ENCODE results near the gene TEX29.

Gene TEX29

DNA sequence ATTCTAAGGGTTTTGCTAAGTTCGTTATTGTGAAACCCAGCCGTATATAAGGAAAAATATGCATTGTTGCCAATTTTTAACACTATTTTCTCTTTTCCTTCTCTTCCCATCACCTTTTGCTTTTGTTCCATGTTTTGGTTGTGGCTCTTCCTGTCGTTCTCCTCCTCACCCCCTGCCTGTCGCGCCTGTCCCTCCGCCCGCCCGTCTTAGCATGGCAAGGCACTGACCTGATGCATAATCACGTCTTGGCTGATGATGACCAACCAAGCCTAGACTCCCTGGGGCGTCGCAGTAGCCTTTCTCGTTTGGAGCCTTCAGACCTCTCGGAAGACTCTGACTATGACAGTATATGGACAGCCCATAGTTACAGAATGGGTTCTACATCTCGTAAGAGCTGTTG, 28.5 kb upstream of the TEX29 start:
- DNase-seq (ENCODE audit: low read depth) = no peak

DNA sequence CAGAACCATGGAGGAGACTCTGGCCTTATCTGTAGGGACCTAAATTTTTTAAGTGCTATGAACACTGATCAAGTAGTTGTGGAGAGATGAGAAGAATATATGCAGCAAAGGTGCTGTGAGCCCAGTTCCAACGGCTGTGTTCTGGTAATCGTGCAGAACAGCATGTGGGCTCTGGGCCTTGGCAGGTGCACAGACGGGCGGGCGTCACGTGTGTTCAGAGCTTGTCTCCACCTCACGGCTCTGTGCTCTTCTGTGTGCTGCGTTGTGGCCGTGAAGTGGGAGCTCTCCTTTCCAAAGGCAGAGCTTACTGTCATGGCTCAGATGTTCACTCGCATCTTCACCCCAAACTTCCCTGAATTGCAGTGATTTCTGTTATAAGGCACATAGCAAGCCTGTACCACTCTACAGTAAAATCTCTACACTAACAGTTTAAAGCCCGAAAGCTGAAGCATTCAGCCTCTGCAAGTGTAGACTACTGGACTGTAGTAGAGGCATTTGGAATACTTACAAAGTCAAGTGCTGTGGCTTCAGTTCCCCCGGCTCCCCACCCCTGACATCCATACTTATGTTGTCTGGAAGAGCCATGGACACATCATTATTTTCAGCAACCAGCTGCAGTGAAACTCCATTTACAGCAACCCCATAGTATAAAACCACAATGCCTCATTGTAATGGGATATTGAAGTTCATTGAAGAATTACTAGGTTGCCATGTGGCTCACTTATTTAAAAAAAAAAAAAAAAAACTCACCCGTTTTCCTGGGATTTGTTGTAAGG, 27.5 kb upstream of the TEX29 start:
- no peak for DNase-seq (ENCODE audit: low read depth)

DNA sequence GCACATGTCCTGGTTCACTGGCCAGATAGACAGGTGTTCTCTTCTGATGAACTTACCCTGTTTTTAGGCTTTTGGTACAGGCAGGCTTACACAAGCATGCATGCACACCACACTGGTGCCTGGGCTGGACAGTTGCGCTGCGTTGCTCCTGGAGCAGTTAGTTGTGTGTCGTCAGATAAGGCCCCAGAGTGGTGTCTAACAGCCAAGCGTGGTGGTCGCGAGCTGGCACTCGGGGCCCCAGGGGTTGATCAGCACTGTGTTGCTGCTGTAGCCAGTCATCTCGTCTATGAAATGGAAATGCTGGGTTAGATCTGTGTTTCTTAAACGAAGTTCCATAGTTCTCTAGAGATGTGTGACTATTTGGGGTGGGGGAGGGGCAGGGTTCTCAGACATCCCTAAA, 24.6 kb upstream of the TEX29 start:
- DNase-seq (ENCODE audit: low read depth) = no peak

DNA sequence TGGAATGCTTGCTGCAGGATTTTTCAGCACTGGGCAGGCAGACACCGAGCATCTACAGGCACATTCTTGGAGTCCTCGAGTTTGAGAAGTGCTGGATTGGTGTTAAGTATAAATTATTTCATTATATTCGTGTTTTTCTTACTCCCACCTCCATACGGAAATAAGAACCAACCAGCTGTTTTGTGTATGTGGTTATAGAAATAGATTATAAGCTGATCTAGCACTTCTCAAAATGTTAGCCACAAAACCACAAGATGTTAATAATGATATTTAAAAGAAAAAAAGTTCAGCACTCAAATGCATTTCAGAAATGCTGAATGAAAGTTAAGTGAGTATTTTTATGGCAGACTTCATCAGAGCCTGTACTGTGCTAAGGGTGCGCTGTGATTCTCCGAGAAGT, 24.0 kb upstream of the TEX29 start:
- no peak for DNase-seq (ENCODE audit: low read depth)

DNA sequence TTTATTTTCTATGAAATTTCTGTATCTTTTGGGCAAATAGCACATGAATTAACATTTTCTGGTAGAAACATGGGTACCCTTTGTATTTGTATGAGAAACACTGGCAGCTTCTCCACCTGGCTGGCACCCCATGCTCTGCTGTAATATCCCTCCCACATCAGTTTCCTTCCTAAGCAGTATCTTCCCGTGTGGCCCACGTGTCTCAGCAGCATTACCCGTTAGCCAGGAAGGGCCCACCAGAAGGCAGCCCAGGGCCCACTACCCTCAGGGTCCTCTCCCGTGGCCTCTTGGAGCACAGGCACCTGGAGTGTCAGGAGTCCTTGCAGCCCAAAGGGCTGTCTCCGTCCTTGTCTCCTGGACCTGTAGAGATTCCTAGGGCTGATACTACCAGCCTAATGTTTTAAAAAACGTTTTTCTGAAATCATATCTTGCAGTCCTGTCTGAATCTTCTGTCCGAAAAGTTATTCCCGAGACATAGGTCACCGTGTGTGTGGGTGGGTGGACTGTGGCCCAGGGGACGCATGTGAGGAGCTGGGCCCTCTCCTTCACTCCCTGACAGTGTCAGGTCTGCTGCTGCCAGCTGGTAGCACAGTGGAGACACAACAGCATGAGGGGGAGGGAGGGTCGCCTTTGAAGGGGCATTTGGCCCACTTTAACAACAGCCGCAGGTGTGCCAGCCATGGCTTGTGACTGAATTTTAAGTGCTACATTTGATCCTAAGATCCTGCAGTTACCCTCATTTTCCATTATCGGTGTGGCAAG, 22.0 kb upstream of the TEX29 start:
- no peak for DNase-seq (ENCODE audit: low read depth)

DNA sequence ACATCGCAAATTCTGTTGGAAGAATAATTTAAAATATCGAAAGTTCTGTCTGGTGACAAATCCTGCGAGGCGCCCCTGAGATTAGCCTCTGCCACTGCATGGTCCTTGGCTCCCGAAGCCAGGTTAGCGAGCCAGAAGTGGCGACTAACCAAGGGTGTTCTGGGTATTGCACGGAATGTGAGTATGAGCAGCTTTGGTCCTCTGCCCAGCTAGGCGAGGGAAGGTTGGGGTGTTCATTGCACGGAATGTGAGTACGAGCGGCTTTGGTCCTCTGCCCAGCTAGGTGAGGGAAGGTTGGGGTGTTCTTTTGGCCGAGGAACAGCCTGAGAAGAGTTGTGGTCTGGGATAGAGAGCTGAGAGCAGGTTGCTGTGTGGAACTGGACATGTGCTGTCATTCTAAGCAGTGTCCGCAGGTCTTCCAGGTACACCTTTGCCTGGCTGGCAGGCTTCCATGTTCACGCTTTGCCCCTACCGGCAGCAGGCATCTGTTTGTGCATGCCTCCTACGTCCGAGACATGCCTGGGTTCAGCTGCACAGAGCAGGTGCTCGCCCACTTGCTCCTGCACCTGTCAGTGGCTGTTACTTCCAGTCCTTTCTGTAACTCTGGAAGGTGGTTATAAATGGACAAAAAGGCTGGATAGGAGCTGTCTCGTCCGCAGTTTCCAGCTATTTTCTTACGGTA, 18.3 kb upstream of the TEX29 start:
- DNase-seq (ENCODE audit: low read depth) = no peak

DNA sequence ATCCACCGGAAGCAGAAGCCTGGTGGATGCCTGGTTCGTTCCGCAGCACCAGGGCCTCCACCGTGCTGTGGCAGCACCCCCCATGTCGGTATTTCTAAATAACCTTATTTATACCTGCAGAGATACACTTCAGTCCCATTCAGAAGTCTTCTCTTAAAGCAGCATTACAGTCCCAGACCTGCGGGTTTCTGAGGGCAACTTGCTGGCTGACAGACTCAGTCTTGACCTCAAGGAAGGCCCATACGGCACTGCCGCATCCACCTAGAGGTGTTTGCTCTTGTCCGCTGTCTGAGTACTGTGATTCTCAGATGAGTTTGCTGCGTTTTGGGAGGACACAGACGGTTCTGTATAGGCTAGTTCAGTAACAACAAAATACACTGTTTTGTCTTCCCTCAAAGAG, 16.9 kb upstream of the TEX29 start:
- no peak for DNase-seq (ENCODE audit: low read depth)

DNA sequence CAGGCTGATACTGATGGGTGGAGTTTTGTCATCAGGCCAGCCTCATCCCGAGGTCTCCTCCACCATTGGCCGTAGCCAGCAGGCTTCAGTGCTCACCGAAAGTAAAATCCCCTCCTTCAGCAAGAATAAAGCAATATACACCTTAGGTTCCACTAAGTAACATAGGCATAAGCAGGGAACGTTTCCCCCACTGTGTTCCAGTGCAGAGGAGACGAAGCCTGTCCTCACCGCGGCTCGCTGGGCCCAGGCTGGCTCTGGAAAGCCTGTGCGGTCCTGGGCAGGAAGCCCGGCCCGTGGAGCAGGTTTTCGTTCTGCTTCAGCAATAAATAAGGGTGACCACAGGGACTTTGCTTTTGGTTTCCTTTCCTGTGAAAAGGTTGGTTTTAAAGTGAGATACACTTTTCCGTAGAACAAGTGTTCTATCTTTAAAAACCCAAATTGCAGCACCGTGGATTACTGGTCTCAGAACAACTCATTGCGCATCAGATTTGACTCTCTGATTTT, 16.3 kb upstream of the TEX29 start:
- DNase-seq (ENCODE audit: low read depth) = no peak

DNA sequence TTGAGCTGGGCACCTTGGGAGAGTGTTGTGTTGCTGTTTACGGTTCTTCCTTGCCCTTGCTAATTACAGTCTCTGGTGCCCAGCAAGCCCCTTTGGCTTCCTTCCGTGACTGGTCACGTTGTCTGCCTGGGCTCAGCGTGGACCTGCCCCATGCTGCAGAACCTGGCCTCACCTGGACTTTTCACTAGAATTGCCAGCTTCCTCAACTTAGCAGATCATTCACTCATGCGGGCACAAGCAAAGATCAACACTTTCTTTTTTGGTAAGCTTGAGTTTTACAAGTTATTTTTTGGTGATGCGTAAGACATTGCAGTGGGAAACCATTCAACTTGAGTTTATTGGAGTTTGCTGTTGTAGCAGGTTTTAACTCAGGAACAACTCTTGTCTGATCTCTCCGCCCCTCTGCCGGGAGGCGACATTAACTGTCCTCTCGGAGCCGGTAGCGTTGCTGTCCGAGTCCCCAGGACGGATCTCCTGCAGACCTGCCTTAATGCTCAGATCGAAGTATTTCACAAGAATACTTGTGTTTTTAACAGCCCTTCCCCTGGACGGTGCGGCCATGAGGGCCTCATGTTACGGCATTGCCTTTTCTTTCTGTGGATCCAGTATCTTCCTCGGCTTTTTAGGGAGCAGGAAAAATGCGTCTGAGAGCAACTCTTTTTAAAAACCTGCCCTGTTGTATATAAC, 15.7 kb upstream of the TEX29 start:
- no peak for DNase-seq (ENCODE audit: low read depth)

DNA sequence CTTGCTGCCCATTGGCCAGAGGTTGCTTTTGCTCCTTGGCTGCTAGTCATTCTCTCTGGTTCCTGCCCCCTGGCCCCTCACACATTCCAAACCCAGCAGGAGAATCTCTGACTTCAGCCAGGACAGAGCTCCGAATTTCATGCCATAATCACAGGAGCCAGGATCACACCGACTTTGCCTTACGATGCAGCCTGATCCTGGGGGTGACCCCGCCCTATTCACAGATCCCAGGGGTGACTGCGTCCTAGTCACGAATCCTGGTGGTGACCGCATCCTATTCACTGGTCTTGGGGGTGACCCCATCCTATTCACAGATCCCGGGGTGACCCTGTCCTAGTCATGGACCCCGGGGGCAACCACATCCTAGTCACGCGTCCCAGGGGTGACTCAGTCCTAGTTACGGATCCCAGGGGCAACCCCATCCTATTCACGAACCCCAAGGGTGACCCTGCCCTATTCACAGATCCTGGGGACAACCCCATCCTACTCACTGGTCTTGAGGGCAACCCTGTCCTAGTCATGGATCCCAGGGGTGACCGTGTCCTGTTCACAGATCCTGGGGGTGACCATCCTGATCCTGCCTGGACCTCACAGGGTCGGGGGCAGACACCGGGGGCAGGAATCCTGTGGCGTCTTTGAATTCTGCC, 7.4 kb upstream of the TEX29 start:
- no peak for DNase-seq (ENCODE audit: low read depth)

DNA sequence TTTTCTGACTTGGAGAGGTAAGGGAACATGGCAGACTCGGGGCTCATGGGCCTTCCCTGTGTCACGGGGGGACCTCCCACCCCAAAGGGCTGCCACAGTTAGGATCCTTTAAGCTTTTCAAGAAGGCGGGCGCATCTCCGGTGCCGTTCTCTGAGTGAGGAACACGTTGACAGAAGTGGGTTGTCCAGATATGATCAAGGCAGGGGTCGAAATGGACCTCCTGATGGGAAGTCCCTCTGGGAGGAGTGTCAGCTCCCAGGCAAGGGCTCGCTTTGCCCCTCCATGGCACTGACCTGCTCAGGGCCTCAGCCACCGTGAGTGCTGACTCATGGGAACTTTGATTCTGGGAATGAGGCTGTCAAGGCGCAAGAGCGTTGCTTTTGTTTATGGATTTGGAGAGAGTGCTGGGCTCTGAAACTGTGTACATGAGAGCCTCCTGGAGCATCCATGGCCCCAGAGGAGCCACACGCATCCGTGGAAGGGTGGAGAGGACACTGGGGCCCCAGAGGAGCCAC, 6.5 kb upstream of the TEX29 start:
- no peak for DNase-seq (ENCODE audit: low read depth)

DNA sequence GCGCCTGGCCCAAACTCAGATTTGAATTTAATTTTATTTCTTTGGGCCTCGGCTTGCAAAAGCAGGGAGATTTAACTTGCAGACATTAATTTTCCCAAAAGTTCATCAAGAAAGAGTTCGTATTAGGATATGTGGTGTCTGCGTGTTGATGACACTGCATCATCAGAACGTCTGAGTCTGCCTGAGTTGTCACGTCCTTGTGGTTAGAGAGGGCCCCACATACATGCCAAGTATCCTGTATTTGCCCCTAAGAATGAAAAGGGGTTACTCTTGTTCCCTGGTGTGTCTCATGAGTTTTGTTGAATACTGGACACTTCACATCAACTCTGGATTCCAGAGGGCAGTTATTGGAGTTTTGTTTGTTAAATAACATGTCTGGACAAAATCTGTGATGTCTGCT, 5.6 kb upstream of the TEX29 start:
- no peak for DNase-seq (ENCODE audit: low read depth)

DNA sequence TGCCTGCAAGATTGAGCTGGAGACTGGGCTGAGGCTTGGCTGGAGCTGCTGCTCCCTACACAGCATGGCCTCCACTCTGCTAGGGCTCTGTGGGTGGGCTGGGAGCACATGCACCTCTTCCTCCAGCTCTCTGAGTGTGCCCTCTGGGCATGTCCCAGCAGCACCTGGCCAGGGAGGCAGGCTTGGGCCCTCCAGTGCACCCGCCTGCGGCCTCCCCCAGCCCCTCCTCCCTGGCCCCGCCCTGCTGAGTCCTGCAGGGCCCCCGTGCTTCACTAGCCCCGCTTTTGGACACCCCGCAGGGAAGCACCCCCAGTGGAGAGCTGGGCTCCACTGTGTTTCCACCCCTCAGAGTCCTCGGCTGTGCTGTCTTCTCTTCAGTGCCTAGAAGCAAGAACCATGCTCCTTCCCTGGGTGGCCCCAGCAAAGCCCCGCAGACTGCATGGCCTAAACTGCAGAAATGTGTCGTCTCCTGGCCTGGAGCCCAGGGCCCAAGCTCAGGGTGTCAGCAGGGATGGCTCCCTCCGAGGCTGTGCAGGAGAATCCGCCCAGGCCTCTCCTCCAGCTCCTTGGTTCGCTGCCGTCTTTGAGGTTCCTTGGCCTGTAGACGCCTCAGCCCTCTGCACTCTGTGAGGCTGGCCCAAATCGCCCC, 5.0 kb upstream of the TEX29 start:
- no peak for DNase-seq (ENCODE audit: low read depth)

DNA sequence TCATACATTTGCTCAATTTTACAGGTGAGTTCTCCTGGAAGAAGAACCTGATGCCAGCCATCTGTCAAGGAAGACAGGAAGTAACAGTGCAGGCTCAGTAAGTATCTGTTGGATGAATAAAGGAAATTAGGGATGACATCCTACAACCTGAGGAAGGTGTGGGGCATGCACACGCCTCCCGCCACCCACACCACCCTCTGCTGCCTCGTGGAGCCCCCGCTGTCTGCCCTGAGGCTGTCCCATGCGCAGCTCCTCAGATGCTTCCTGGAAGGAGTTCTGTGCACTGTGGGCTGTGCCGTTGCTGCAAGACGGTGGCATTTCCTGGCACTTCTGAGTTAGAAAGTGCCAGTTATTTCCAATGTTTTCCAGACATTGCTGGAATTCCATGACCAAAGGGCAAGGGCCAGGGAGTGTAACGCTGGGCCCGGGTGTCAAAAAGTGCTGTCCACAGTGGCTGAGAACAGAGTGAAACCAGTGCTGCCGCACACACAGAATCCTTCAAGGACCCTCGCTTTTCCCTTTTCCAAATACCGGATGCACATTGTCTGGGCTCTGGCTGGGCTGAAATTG, 4.2 kb upstream of the TEX29 start:
- DNase-seq (ENCODE audit: low read depth) = no peak

DNA sequence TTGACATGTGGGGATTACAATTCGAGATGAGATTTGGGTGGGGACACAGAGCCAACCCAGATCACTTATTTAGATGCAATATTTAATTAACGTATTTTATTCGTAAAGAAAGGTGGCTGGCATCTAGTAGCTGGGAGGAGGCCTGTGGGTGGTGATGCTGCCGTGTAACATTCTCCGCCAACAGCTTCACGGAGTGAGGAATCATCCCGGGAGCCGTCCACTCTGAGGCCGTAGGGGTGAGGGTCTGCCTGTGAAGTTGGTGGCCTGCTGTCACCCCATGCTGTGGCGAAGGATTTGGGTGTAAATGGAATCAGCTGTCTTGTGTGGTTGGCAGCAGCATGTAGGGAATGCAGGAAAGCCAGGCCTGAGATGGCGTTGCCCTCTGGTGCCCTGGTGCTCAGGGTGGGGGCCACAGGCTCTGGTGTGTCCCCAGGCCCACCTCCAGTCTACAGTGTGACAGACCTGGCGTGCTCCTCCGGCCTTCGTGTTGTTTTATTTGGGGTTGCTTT, 3.3 kb upstream of the TEX29 start:
- DNase-seq (ENCODE audit: low read depth) = no peak

DNA sequence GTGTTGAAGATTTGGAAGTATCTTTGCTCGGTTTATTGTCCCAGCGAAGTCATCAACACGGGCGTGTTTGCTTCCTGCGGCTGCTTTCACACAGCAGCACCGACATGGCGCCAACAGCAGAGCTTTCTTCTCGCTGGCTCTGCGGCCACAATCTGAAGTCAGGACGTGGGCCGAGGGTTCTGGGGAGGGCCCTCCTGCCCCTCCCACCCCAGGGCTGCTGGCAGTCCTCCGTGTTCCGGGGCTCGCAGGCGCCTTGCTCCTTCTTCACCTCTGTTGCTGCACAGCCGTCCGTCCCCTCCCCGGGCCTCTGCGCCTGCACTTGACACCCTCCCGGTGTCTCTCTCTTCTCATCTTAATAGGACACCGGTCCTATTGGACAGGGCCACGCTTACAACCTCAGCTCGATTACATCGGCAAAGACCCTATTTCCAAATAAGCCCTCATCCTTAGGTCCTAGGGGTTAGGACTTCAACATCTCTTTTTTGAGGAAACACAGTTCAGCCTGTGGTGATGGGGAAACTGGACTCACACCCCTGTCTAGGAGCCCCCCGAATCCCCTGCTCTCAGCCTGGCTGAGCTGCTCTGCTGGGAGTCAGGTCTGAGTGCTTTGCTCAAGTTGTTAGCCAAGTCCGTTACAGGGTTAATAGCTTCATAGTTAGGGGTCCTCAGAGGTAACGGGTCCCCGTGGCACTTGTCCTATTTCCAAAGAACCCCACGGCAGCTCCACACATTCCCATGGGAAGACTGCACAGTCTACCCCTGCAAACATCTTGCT, 2.7 kb upstream of the TEX29 start:
- DNase-seq (ENCODE audit: low read depth) = no peak

DNA sequence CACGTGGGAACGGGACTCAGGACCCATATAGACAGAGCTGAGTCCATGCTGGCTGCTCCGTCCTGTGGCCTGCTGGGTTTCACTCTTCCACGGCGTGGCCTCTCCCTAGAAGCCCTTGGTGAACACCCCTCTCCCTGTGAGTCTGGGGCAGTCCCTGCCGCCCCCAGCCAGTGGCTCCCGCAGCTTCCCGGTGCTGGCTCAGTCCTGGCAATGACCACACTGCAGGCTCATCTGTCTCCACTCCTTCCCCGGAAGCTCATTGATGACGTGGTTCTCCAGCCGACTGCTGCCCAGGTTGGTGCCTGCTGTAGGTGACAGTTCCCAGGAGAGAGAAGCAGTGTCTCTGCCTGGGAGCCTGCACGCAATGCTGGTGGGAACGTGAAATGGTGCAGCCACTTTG, 2.1 kb upstream of the TEX29 start:
- DNase-seq (ENCODE audit: low read depth) = no peak

DNA sequence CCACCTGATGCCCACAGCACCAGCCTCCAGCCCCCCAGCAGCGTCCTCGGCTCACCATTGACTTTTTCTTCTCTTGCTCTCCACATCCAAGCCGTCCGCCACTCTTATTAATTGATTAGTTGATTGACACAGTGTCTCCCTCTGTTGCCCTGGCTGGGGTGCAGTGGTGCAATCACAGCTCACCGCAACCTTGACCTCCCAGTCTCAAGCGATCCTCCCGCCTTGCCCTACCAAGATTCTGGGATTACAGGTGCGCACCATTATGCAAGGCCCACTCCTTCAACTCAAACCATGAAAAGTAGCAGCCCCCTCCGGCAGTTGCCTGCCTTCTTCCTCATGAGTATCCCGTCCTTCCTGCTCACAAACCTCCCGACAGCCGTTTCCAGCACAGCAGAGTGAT, 921 bp upstream of the TEX29 start:
- DNase-seq (ENCODE audit: low read depth) = no peak

DNA sequence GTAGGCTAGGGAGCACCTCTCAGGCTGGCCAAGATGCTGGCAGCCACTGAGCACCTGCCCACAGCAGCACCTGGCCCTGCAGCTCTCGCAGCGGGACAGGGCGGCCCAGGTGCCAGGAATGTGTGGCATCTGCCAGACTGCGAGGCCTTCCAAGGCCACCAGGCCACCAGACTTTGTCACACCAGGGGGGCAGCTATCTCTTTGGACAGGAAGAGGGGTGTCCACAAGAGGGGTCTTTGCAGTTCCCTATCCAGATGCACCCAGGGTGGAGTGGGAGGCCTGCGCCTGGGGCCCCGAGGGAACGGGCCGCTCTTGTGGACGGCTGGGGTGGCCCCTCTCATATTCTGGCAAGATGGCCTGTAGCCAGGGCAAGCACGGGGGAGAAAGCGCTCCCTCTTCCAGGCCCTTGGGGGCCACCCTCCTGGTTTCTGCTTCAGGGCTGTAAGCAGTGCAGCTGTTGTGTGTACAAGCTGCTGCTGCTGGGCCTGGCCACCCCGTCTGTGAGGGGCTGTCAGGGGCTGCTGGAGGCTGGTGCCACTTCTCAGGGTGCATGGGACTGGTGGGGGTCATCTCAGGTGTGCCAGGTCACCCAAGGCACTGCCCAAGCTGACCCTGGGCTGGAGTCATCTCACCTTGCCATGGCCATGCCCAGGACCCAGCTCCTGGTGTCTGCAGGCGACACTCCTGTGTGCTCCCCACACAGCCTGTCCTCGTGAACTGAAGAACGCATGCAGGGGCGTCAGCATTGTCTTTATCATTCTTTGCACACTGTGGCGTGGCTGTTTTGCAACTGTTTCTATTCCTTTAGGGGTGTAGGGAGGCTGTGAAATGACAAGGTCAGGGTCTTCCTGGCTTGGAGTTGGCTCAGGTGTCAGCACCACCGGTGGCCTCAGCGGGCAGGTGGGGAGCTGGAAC, 1.8 kb downstream of the TEX29 start:
- no peak for DNase-seq (ENCODE audit: low read depth)
